GM23338 (cell line): ENCODE measurements around the gene ZNF638. TPM values are rescaled to one million over a fixed set of nuclear protein-coding genes. Genes with fewer than 3 reads are reported as not detected.

Experiments
- ATAC-seq: fragments of 200-7000 bp; cut with Tn5 transposase; 3 replicates; pipeline ENCODE4 v1.9.1; 2020
- DNase-seq: peaks from one replicate; pipeline ENCODE4 v3.0.0-alpha.2; 2015; ENCODE audit warnings: low spot score
- H2AFZ ChIP-seq: fragments of 200-600 bp; sonication (generic); 2 replicates; pipeline ENCODE4 v1.8.0; 2016; ENCODE audit warnings: antibody characterized with exemption, mild to moderate bottlenecking, moderate library complexity
- H3F3A ChIP-seq: fragments of 200-600 bp; sonication (generic); replicated peaks from 2 replicates; pipeline ENCODE4 v1.8.0; 2017; ENCODE audit warnings: antibody characterized with exemption, mixed run types, low read depth
- H3K27ac ChIP-seq: fragments of 200-600 bp; sonication (generic); 2 replicates; pipeline ENCODE4 v1.6.1; 2016; ENCODE audit warnings: low read depth
- H3K27me3 ChIP-seq: fragments of 200-600 bp; sonication (generic); 2 replicates; pipeline ENCODE4 v1.8.0; 2016; ENCODE audit warnings: mild to moderate bottlenecking, mixed run types, moderate library complexity; ENCODE audit not compliant: insufficient read depth
- H3K36me3 ChIP-seq: fragments of 200-600 bp; sonication (generic); 2 replicates; pipeline ENCODE4 v1.8.0; 2016; ENCODE audit warnings: mild to moderate bottlenecking; ENCODE audit not compliant: insufficient read depth
- H3K4me1 ChIP-seq: fragments of 200-600 bp; sonication (generic); 2 replicates; pipeline ENCODE4 v1.8.0; 2016; ENCODE audit warnings: mild to moderate bottlenecking, moderate library complexity; ENCODE audit not compliant: insufficient read depth
- H3K4me2 ChIP-seq: fragments of 200-600 bp; sonication (generic); 2 replicates; pipeline ENCODE4 v1.7.1; 2017; ENCODE audit warnings: mixed run types
- H3K4me3 ChIP-seq: fragments of 200-600 bp; sonication (generic); 2 replicates; pipeline ENCODE4 v1.6.1; 2016; ENCODE audit warnings: mixed run types
- H3K79me2 ChIP-seq: fragments of 200-600 bp; sonication (generic); replicated peaks from 2 replicates; pipeline ENCODE4 v1.8.0; 2017; ENCODE audit warnings: mild to moderate bottlenecking; ENCODE audit not compliant: insufficient read depth
- H3K9me2 ChIP-seq: fragments of 200-600 bp; sonication (generic); 2 replicates; pipeline ENCODE4 v1.8.0; 2017; ENCODE audit not compliant: insufficient read depth
- H4K20me1 ChIP-seq: fragments of 200-600 bp; sonication (generic); replicated peaks from 2 replicates; pipeline ENCODE4 v1.8.0; 2017; ENCODE audit warnings: mild to moderate bottlenecking; ENCODE audit not compliant: insufficient read depth
- H3K27ac Mint-ChIP-seq: 2 replicates; pipeline ENCODE4 v1.8.0; 2020; ENCODE audit warnings: inconsistent platforms, mild to moderate bottlenecking, moderate library complexity, mixed read lengths
- H3K27me3 Mint-ChIP-seq: 3 replicates; pipeline ENCODE4 v1.8.0; 2022; ENCODE audit warnings: low read depth, mild to moderate bottlenecking, moderate library complexity, mixed read lengths, inconsistent platforms; ENCODE audit not compliant: insufficient read depth, poor library complexity
- H3K36me3 Mint-ChIP-seq: 3 replicates; pipeline ENCODE4 v1.8.0; 2021; ENCODE audit warnings: low read depth, mild to moderate bottlenecking, inconsistent platforms, moderate library complexity, mixed read lengths
- H3K4me1 Mint-ChIP-seq: 3 replicates; pipeline ENCODE4 v1.8.0; 2020; ENCODE audit warnings: mild to moderate bottlenecking, inconsistent platforms, mixed read lengths
- H3K4me3 Mint-ChIP-seq: 3 replicates; pipeline ENCODE4 v1.8.0; 2021; ENCODE audit warnings: moderate library complexity, mild to moderate bottlenecking, inconsistent platforms, mixed read lengths
- H3K9me3 Mint-ChIP-seq: 3 replicates; pipeline ENCODE4 v1.8.0; 2020; ENCODE audit warnings: moderate library complexity, mild to moderate bottlenecking, inconsistent platforms, mixed read lengths
- CTCF ChIP-seq, 2 experiments: fragments of 200-600 bp in 1 of 2; sonication (generic) in 1 of 2; conservative IDR thresholded peaks; 2 replicates each; pipeline versions ENCODE4 v1.5.1 to v1.6.1; 2016 to 2017; ENCODE audit warnings: antibody characterized with exemption in 2 of 2, low read depth in 2 of 2, mild to moderate bottlenecking in 2 of 2, moderate library complexity in 1 of 2
- ETS1 ChIP-seq: IDR thresholded peaks from 2 replicates; pipeline ENCODE4 v1.6.1; 2016; ENCODE audit warnings: antibody characterized with exemption
- EZH2 ChIP-seq: fragments of 200-600 bp; sonication (generic); IDR thresholded peaks from one replicate; pipeline ENCODE4 v1.8.0; 2017; ENCODE audit warnings: antibody characterized with exemption, mild to moderate bottlenecking, low read depth; ENCODE audit not compliant: unreplicated experiment
- EZH2phosphoT487 ChIP-seq: fragments of 200-600 bp; sonication (generic); IDR thresholded peaks from one replicate; pipeline ENCODE4 v1.8.1; 2018; ENCODE audit warnings: antibody characterized with exemption; ENCODE audit not compliant: unreplicated experiment
- JUNB ChIP-seq: IDR thresholded peaks from one replicate; pipeline ENCODE4 v1.6.1; 2016; ENCODE audit warnings: antibody characterized with exemption; ENCODE audit not compliant: unreplicated experiment
- NANOG ChIP-seq: IDR thresholded peaks from 2 replicates; pipeline ENCODE4 v1.6.1; 2016; ENCODE audit warnings: antibody characterized with exemption, borderline replicate concordance
- POLR2AphosphoS5 ChIP-seq: IDR thresholded peaks from 2 replicates; pipeline ENCODE4 v1.6.1; 2016; ENCODE audit warnings: antibody characterized with exemption, low read depth
- REST ChIP-seq: IDR thresholded peaks from one replicate; pipeline ENCODE4 v1.6.1; 2018; ENCODE audit warnings: antibody characterized with exemption; ENCODE audit not compliant: unreplicated experiment
- ZNF114 ChIP-seq: fragments of 250-450 bp; sonication (Bioruptor Pico); IDR thresholded peaks from 2 replicates; pipeline ENCODE4 v1.5.0; 2020; ENCODE audit warnings: mild to moderate bottlenecking, moderate library complexity
- polyA plus RNA-seq: library from polyadenylated mRNA; unstranded; fragments of >200 nt; fragmentation: Nextera tagmentation; extraction: Ambion mirVana; gene quantifications from 2 replicates; pipeline ENCODE4 v1.2.1, GENCODE V29; 2016
- total RNA-seq: library from RNA; depleted of rRNA; stranded (reverse); fragments of >200 nt; shearing (Covaris generic); gene quantifications from 2 replicates; pipeline ENCODE4 v1.2.3, GENCODE V29; 2014

ZNF638 gene
- total and polyA plus RNA-seq, 2 experiments from 2014 or later = 185 to 190 TPM

GRCh38 chr2:71455741-71456569, 124.4 kb downstream of the ZNF638 start:
- Histone ChIP-seq H3K9me2 (no peaks in the 10 kb centered on the region), H3K4me3 (peak overlapping the region; percentile 86), H2AFZ (no peak overlapping the region), H3K27ac (peak overlapping the region; percentile 92), H3K4me2 (peak overlapping the region; percentile 76), H3K36me3 (no peaks in the 10 kb centered on the region), H3F3A (peaks cover 14% of the 10 kb centered on the region; the same call in 1 of the 2 replicates), H3K4me1 (peaks cover 49% of the 10 kb centered on the region), H4K20me1 (no peaks in the 10 kb centered on the region; the same call in 1 of the 2 replicates), H3K79me2 (0 out of 2 replicates have a peak, but pooled peaks cover 9% of the 10 kb centered on the region), H3K27me3 (peaks cover 30% of the 10 kb centered on the region)
- Mint-ChIP-seq H3K4me3 (peak overlapping the region; percentile 69), H3K36me3 (peaks cover 4% of the 10 kb centered on the region; the same call in 2 of the 3 replicates), H3K27ac (peak overlapping the region; percentile 95), H3K27me3 (peaks cover 42% of the 10 kb centered on the region), H3K9me3 (no peaks in the 10 kb centered on the region), H3K4me1 (peaks cover 69% of the 10 kb centered on the region)
- TF ChIP-seq POLR2AphosphoS5 = 0 out of 2 replicates have a peak, but pooled peaks have one; percentile 38
- no peak for TF ChIP-seq EZH2
- TF ChIP-seq CTCF (conservative IDR thresholded peaks at IDR 0.05; ENCODE audit: low read depth in 2 of 2) = no peak; a peak in 1 of 4 replicates
- TF ChIP-seq ETS1 = peak; percentile 41; the same call in 1 of the 2 replicates
- TF ChIP-seq EZH2phosphoT487 = no peak
- ATAC-seq = peak; percentile 7
- peak; percentile 78 for DNase-seq

- H3K4me1 ChIP-seq = peaks cover 52% of the 10 kb centered on the region
- peak overlapping the region; percentile 86 for H3K4me3 ChIP-seq
- H3K27me3 Mint-ChIP-seq = peaks cover 46% of the 10 kb centered on the region
- H3K27ac Mint-ChIP-seq = peak overlapping the region; percentile 95
- peak overlapping the region; percentile 92 for H3K27ac ChIP-seq
- no peak overlapping the region for H2AFZ ChIP-seq
- no peak for ATAC-seq
- H4K20me1 ChIP-seq = no peaks in the 10 kb centered on the region; the same call in 1 of the 2 replicates
- peaks cover 68% of the 10 kb centered on the region for H3K4me1 Mint-ChIP-seq
- peak overlapping the region; percentile 76 for H3K4me2 ChIP-seq
- DNase-seq = peak; percentile 46
- peaks cover 32% of the 10 kb centered on the region for H3K27me3 ChIP-seq
- peaks cover 6% of the 10 kb centered on the region; the same call in 2 of the 3 replicates for H3K9me3 Mint-ChIP-seq
- no peaks in the 10 kb centered on the region for H3K36me3 ChIP-seq
- H3K4me3 Mint-ChIP-seq = peak overlapping the region; percentile 69; the same call in 2 of the 3 replicates
- peaks cover 12% of the 10 kb centered on the region; the same call in 1 of the 2 replicates for H3F3A ChIP-seq
- peaks cover 10% of the 10 kb centered on the region for H3K36me3 Mint-ChIP-seq
- no peaks in the 10 kb centered on the region for H3K9me2 ChIP-seq
- H3K79me2 ChIP-seq = 0 out of 2 replicates have a peak, but pooled peaks cover 9% of the 10 kb centered on the region
- TF ChIP-seq CTCF (conservative IDR thresholded peaks at IDR 0.05; ENCODE audit: low read depth in 2 of 2) (no peak), JUNB (no peak), ZNF114 (CRISPR knock-in tag) (no peak), NANOG (no peak), REST (no peak)
Observed at GRCh38 chr2:71456617-71457016, 125.0 kb downstream of the ZNF638 start.
